ENCODE measurements around the gene CHRNB2.

CHRNB2 gene

DNA sequence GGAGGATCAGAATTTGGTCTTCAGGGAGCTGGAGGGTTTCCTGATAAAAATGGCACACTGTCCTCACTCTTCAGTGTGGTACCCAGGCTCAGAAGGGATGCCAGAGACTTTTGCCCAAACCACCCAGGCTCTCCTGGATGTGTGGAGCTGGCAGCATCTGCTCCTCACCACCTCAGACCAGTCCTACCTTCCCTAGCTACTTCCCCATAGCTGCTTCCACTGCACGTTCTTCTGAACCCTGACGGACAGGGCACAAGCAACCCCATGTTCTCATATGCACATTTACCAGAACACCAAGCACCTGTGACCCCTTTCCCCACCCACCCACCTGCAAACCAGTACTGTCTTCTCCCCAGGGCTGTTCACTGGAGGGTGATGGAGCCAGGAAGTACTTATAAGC lies 35.7 kb downstream of the CHRNB2 start:
- Histone ChIP-seq H3F3A (ENCODE audit: low read depth) (no peaks in the 10 kb centered on the region), H4K20me1 (ENCODE audit: insufficient read depth, low read length, poor library complexity, severe bottlenecking) (peaks cover 83% of the 10 kb centered on the region), H3K9me3 (ENCODE audit: insufficient read depth, low read depth, low read length) (no peaks in the 10 kb centered on the region), H3K4me1 (ENCODE audit: insufficient read depth, low read length, poor library complexity, severe bottlenecking) (peaks cover 43% of the 10 kb centered on the region), H3K36me3 (ENCODE audit: insufficient read depth, low read length) (peaks cover 44% of the 10 kb centered on the region), H3K9me2 (replicated peaks; ENCODE audit: low read depth, low read length) (no peaks in the 10 kb centered on the region), H2AFZ (ENCODE audit: low read length) (no peak overlapping the region), H3K4me3 (ENCODE audit: low read length, poor library complexity, severe bottlenecking) (no peak overlapping the region), H3K4me2 (ENCODE audit: low read depth, low read length, poor library complexity, severe bottlenecking) (peak overlapping the region; percentile 98), H3K9ac (ENCODE audit: low read depth, low read length, poor library complexity, severe bottlenecking) (no peak overlapping the region), H3K79me2 (ENCODE audit: insufficient read depth, low read length) (peaks cover 93% of the 10 kb centered on the region), H3K27me3 (ENCODE audit: insufficient read depth, low read length, poor library complexity, severe bottlenecking) (no peaks in the 10 kb centered on the region)
- TF ChIP-seq, protein P1, sequence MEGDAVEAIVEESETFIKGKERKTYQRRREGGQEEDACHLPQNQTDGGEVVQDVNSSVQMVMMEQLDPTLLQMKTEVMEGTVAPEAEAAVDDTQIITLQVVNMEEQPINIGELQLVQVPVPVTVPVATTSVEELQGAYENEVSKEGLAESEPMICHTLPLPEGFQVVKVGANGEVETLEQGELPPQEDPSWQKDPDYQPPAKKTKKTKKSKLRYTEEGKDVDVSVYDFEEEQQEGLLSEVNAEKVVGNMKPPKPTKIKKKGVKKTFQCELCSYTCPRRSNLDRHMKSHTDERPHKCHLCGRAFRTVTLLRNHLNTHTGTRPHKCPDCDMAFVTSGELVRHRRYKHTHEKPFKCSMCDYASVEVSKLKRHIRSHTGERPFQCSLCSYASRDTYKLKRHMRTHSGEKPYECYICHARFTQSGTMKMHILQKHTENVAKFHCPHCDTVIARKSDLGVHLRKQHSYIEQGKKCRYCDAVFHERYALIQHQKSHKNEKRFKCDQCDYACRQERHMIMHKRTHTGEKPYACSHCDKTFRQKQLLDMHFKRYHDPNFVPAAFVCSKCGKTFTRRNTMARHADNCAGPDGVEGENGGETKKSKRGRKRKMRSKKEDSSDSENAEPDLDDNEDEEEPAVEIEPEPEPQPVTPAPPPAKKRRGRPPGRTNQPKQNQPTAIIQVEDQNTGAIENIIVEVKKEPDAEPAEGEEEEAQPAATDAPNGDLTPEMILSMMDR (conservative IDR thresholded peaks at IDR 0.05; ENCODE audit: low read length), result no peak
- TF ChIP-seq EZH2phosphoT487 (IDR thresholded peaks at IDR 0.05; ENCODE audit: borderline replicate concordance), result no peak

DNA sequence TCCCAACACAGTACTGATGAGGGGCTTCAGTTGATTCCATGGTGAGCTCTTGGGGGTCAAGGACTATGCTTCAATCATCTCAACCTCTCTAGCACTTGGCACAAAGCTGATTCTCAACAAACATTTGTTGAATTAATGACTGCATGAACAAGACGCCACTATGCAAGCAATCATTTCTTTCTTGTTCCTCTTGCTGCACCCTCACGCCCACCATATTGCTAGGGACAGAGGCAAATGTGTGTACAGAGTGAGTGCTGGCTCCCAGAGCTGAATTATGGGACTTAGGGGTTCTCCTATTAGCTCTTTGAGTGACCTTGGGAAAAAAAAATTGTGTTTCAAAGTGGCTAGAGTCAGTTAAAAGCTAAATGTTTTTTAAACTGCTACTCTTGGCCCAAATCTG lies 38.0 kb downstream of the CHRNB2 start:
- Histone ChIP-seq H3K4me1 (ENCODE audit: insufficient read depth, low read length, poor library complexity, severe bottlenecking) (peaks cover 58% of the 10 kb centered on the region), H3K79me2 (ENCODE audit: insufficient read depth, low read length) (peaks cover 95% of the 10 kb centered on the region), H3K4me3 (ENCODE audit: low read length, poor library complexity, severe bottlenecking) (peak overlapping the region; percentile 81), H4K20me1 (ENCODE audit: insufficient read depth, low read length, poor library complexity, severe bottlenecking) (peaks cover 71% of the 10 kb centered on the region), H3K9me3 (ENCODE audit: insufficient read depth, low read depth, low read length) (no peaks in the 10 kb centered on the region), H3K9me2 (replicated peaks; ENCODE audit: low read depth, low read length) (no peaks in the 10 kb centered on the region), H3K36me3 (ENCODE audit: insufficient read depth, low read length) (peaks cover 27% of the 10 kb centered on the region; the same call in 1 of the 2 replicates), H3K4me2 (ENCODE audit: low read depth, low read length, poor library complexity, severe bottlenecking) (peak overlapping the region; percentile 98), H3K9ac (ENCODE audit: low read depth, low read length, poor library complexity, severe bottlenecking) (no peak overlapping the region), H2AFZ (ENCODE audit: low read length) (no peak overlapping the region), H3F3A (ENCODE audit: low read depth) (0 out of 2 replicates have a peak, but pooled peaks cover 3% of the 10 kb centered on the region), H3K27me3 (ENCODE audit: insufficient read depth, low read length, poor library complexity, severe bottlenecking) (no peaks in the 10 kb centered on the region)
- TF ChIP-seq, protein P1 (conservative IDR thresholded peaks at IDR 0.05; ENCODE audit: low read length), result no peak
- no peak for TF ChIP-seq EZH2phosphoT487 (IDR thresholded peaks at IDR 0.05; ENCODE audit: borderline replicate concordance)

DNA sequence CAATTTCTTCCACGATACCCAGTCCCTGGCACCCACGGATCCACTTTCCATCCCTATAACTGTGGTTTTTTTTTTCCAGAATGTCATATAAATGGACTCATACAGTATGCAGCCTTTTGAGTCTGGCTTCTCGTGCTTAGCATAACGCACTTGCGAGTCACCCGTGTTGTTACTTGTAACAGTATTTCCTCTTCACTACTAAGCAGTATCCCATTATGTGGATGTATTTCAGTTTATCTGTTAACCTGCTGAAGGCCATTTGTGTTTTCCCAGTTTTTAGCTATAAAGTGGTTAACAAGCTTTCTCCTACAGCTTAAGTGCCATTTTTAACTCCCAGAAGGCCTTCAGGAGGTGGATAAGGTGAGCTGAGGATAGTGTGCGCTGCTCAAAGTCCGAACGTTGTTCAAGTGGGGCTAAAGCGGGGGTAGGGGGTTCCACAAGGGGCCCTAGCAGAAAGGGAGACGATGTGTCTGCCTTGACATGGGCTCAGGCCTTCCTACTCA lies 39.6 kb downstream of the CHRNB2 start:
- no peak overlapping the region for H2AFZ ChIP-seq (ENCODE audit: low read length)
- H3F3A ChIP-seq (ENCODE audit: low read depth), result peaks cover 12% of the 10 kb centered on the region; the same call in 1 of the 2 replicates
- H3K9me3 ChIP-seq (ENCODE audit: insufficient read depth, low read depth, low read length), result no peaks in the 10 kb centered on the region
- peaks cover 11% of the 10 kb centered on the region; the same call in 1 of the 2 replicates for H3K36me3 ChIP-seq (ENCODE audit: insufficient read depth, low read length)
- H3K9ac ChIP-seq (ENCODE audit: low read depth, low read length, poor library complexity, severe bottlenecking), result peak overlapping the region; percentile 89
- H3K27me3 ChIP-seq (ENCODE audit: insufficient read depth, low read length, poor library complexity, severe bottlenecking), result no peaks in the 10 kb centered on the region
- H3K4me2 ChIP-seq (ENCODE audit: low read depth, low read length, poor library complexity, severe bottlenecking), result peak overlapping the region; percentile 98
- H3K79me2 ChIP-seq (ENCODE audit: insufficient read depth, low read length), result peaks cover 92% of the 10 kb centered on the region
- H3K4me3 ChIP-seq (ENCODE audit: low read length, poor library complexity, severe bottlenecking), result peak overlapping the region; percentile 81
- H3K9me2 ChIP-seq (replicated peaks; ENCODE audit: low read depth, low read length), result no peaks in the 10 kb centered on the region
- H4K20me1 ChIP-seq (ENCODE audit: insufficient read depth, low read length, poor library complexity, severe bottlenecking), result peaks cover 64% of the 10 kb centered on the region
- TF ChIP-seq EZH2phosphoT487 (IDR thresholded peaks at IDR 0.05; ENCODE audit: borderline replicate concordance), result no peak
- TF ChIP-seq, protein P1 (conservative IDR thresholded peaks at IDR 0.05; ENCODE audit: low read length), result no peak
- peaks cover 64% of the 10 kb centered on the region for H3K4me1 ChIP-seq (ENCODE audit: insufficient read depth, low read length, poor library complexity, severe bottlenecking)
